Common myeloid progenitor, CD34-positive (primary cell): Measurements from ENCODE around the gene IL17A.

ENCODE experiments used
- CTCF ChIA-PET: fragments of 350-600 bp; sonication (Branson Sonifier 250); formaldehyde crosslinking; loops from one replicate; lab custom pipeline; 2021; ENCODE audit warnings: antibody characterized with exemption; lab: Charles Lee
- POLR2A ChIA-PET: fragments of 350-600 bp; sonication (Branson Sonifier 250); formaldehyde crosslinking; loops from one replicate; lab custom pipeline; 2021; ENCODE audit warnings: antibody characterized with exemption; lab: Charles Lee
- DNase-seq, 3 donors: peaks; one replicate each; pipeline versions ENCODE4 v3.0.0 to v3.0.0-alpha.2; 2013
- H3K27ac ChIP-seq, 2 experiments: 1 replicate in 1 of 2; 2 replicates in 1 of 2; pipeline ENCODE4 v1.7.0; 2013; ENCODE audit warnings: inconsistent platforms in 2 of 2, low read length in 2 of 2, mild to moderate bottlenecking in 2 of 2, low read depth in 1 of 2, moderate library complexity in 1 of 2; ENCODE audit not compliant: severe bottlenecking in 2 of 2, insufficient read depth in 1 of 2, poor library complexity in 1 of 2
- H3K27me3 ChIP-seq, 5 experiments: replicated peaks in 2 of 5; 1 replicate in 3 of 5; 2 replicates in 2 of 5; pipeline versions ENCODE4 v1.6.1 to v1.7.0; 2013; ENCODE audit warnings: low read length in 4 of 5, mild to moderate bottlenecking in 2 of 5, moderate library complexity in 2 of 5, inconsistent platforms in 1 of 5; ENCODE audit not compliant: insufficient read depth in 5 of 5, control insufficient read depth in 4 of 5
- H3K36me3 ChIP-seq, 4 experiments: 1 replicate in 2 of 4; 2 replicates in 2 of 4; pipeline versions ENCODE4 v1.6.1 to v1.7.0; 2013; ENCODE audit warnings: low read length in 3 of 4, control low read depth in 1 of 4, mild to moderate bottlenecking in 1 of 4; ENCODE audit not compliant: control insufficient read depth in 4 of 4, insufficient read depth in 4 of 4
- H3K4me1 ChIP-seq, 4 experiments: 1 replicate in 3 of 4; 2 replicates in 1 of 4; pipeline versions ENCODE4 v1.6.1 to v1.7.1; 2013; ENCODE audit warnings: low read length in 3 of 4, mild to moderate bottlenecking in 3 of 4, control low read depth in 1 of 4, inconsistent platforms in 1 of 4, moderate library complexity in 1 of 4; ENCODE audit not compliant: control insufficient read depth in 4 of 4, insufficient read depth in 4 of 4; ENCODE audit errors: control extremely low read depth in 1 of 4
- H3K4me3 ChIP-seq, 7 experiments: 1 replicate in 4 of 7; 2 replicates in 3 of 7; pipeline versions ENCODE4 v1.5.1 to v1.7.0; 2013; ENCODE audit warnings: mild to moderate bottlenecking in 7 of 7, low read length in 6 of 7, moderate library complexity in 6 of 7, inconsistent platforms in 2 of 7, low read depth in 2 of 7, control low read depth in 1 of 7; ENCODE audit not compliant: insufficient read depth in 4 of 7, control insufficient read depth in 1 of 7; ENCODE audit errors: extremely low read depth in 1 of 7
- H3K9me3 ChIP-seq, 5 experiments: 1 replicate in 4 of 5; 2 replicates in 1 of 5; pipeline versions ENCODE4 v1.6.1 to v1.7.1; 2013; ENCODE audit warnings: low read length in 4 of 5, mild to moderate bottlenecking in 2 of 5, inconsistent platforms in 1 of 5, low read depth in 1 of 5, moderate library complexity in 1 of 5; ENCODE audit not compliant: control insufficient read depth in 4 of 5, insufficient read depth in 2 of 5; ENCODE audit errors: control extremely low read depth in 1 of 5
- WGBS: methylation state at CpG from one replicate; pipeline ENCODE4 v1.1.5; 2013; ENCODE audit not compliant: insufficient coverage; 5-methylcytosine and 5-hydroxymethylcytosine counted together

The IL17A gene

GRCh38 chr6:52180787-52181558 lies 5.2 kb upstream of the IL17A start:
- Histone ChIP-seq H3K27me3 (no peaks in the 10 kb centered on the region), H3K9me3 (no peaks in the 10 kb centered on the region), H3K4me1 (peaks cover 0 to 16% (median 5%) of the 10 kb centered on the region in 4 experiments), H3K36me3 (no peaks in the 10 kb centered on the region), H3K27ac (no peak overlapping the region), H3K4me3 (no peak overlapping the region)
- DNase-seq = peak in 2 of 3 donors; percentile 50 to 61
- ChIA-PET CTCF (interaction anchor here (2.0 kb wide), 1 partner anchor 11 kb away, joined by 5 read pairs; no protein-coding TSS in a partner anchor), POLR2A (interaction anchor here (0.6 kb wide), 1 partner anchor 12 kb away, joined by 3 read pairs; no protein-coding TSS in a partner anchor)
- no CpG with 5 or more reads among the region's 5 CpGs for WGBS

- no peaks in the 10 kb centered on the region for H3K36me3 ChIP-seq
- DNase-seq = no peak
- WGBS = 90% methylated on average over 3 of the region's 3 CpGs
- CTCF ChIA-PET = interaction anchor here (0.8 to 2.9 kb wide), 4 partner anchors 14 to 81 kb away, joined by 3 to 8 read pairs (median 4); no protein-coding TSS in a partner anchor
- H3K4me1 ChIP-seq = peaks cover 0 to 16% (median 5%) of the 10 kb centered on the region in 4 experiments
- no peaks in the 10 kb centered on the region for H3K27me3 ChIP-seq
- no peaks in the 10 kb centered on the region for H3K9me3 ChIP-seq
- H3K4me3 ChIP-seq = no peak overlapping the region
- POLR2A ChIA-PET = no interaction called here
- H3K27ac ChIP-seq = no peak overlapping the region
Observed at GRCh38 chr6:52183131-52183713, 3.0 kb upstream of the IL17A start.

- WGBS = 97% methylated on average over 3 of the region's 5 CpGs
- H3K4me1 ChIP-seq = peaks cover 0 to 1% (median 0%) of the 10 kb centered on the region in 4 experiments
- H3K9me3 ChIP-seq = no peaks in the 10 kb centered on the region
- ChIA-PET CTCF (no interaction called here), POLR2A (no interaction called here)
- H3K27me3 ChIP-seq = no peaks in the 10 kb centered on the region
- H3K27ac ChIP-seq = no peak overlapping the region
- H3K4me3 ChIP-seq = no peak overlapping the region
- no peak for DNase-seq
- no peaks in the 10 kb centered on the region for H3K36me3 ChIP-seq
Observed at GRCh38 chr6:52186480-52186879, 305 bp downstream of the IL17A start.

- Histone ChIP-seq H3K9me3 (no peaks in the 10 kb centered on the region), H3K27ac (no peak overlapping the region), H3K4me1 (no peaks in the 10 kb centered on the region), H3K36me3 (no peaks in the 10 kb centered on the region), H3K27me3 (no peaks in the 10 kb centered on the region), H3K4me3 (no peak overlapping the region)
- no CpG with 5 or more reads among the region's 1 CpG for WGBS
- DNase-seq = no peak
- POLR2A ChIA-PET = no interaction called here
- CTCF ChIA-PET = no interaction called here
Observed at GRCh38 chr6:52187098-52187497, 923 bp downstream of the IL17A start.

- POLR2A ChIA-PET = no interaction called here
- Histone ChIP-seq H3K9me3 (no peaks in the 10 kb centered on the region), H3K27ac (no peak overlapping the region), H3K27me3 (no peaks in the 10 kb centered on the region), H3K4me3 (no peak overlapping the region), H3K4me1 (no peaks in the 10 kb centered on the region), H3K36me3 (no peaks in the 10 kb centered on the region)
- CTCF ChIA-PET = interaction anchor here (1.6 kb wide), 1 partner anchor 17 kb away, joined by 5 read pairs; no protein-coding TSS in a partner anchor
- no CpG with 5 or more reads among the region's 2 CpGs for WGBS
- DNase-seq = no peak
Observed at GRCh38 chr6:52189974-52190373, 3.8 kb downstream of the IL17A start.

GRCh38 chr6:52190409-52190808 lies 4.2 kb downstream of the IL17A start:
- POLR2A ChIA-PET = no interaction called here
- no peak for DNase-seq
- WGBS = 100% methylated on average over 2 of the region's 3 CpGs
- CTCF ChIA-PET = interaction anchor here (1.6 kb wide), 1 partner anchor 18 kb away, joined by 5 read pairs; no protein-coding TSS in a partner anchor
- H3K4me3 ChIP-seq = no peak overlapping the region
- no peaks in the 10 kb centered on the region for H3K27me3 ChIP-seq
- no peaks in the 10 kb centered on the region for H3K36me3 ChIP-seq
- H3K9me3 ChIP-seq = no peaks in the 10 kb centered on the region
- no peak overlapping the region for H3K27ac ChIP-seq
- no peaks in the 10 kb centered on the region for H3K4me1 ChIP-seq

- CTCF ChIA-PET = interaction anchor here (1.3 to 1.5 kb wide), 3 partner anchors 11 to 28 kb away, joined by 3 to 5 read pairs (median 4); no protein-coding TSS in a partner anchor
- 81% methylated on average over 3 of the region's 3 CpGs for WGBS
- H3K4me3 ChIP-seq = no peak overlapping the region
- no peaks in the 10 kb centered on the region for H3K36me3 ChIP-seq
- no peaks in the 10 kb centered on the region for H3K4me1 ChIP-seq
- POLR2A ChIA-PET = no interaction called here
- no peaks in the 10 kb centered on the region for H3K27me3 ChIP-seq
- no peaks in the 10 kb centered on the region for H3K9me3 ChIP-seq
- DNase-seq = no peak
- H3K27ac ChIP-seq = no peak overlapping the region
Observed at GRCh38 chr6:52191824-52192223, 5.6 kb downstream of the IL17A start.
